ENCODE measurements around the gene ABCA7. TPM values are rescaled to one million over a fixed set of nuclear protein-coding genes. Genes with fewer than 3 reads are reported as not detected.

Gene ABCA7
- total RNA-seq, 1 donor from 2014 or later, result 16.3 TPM

DNA sequence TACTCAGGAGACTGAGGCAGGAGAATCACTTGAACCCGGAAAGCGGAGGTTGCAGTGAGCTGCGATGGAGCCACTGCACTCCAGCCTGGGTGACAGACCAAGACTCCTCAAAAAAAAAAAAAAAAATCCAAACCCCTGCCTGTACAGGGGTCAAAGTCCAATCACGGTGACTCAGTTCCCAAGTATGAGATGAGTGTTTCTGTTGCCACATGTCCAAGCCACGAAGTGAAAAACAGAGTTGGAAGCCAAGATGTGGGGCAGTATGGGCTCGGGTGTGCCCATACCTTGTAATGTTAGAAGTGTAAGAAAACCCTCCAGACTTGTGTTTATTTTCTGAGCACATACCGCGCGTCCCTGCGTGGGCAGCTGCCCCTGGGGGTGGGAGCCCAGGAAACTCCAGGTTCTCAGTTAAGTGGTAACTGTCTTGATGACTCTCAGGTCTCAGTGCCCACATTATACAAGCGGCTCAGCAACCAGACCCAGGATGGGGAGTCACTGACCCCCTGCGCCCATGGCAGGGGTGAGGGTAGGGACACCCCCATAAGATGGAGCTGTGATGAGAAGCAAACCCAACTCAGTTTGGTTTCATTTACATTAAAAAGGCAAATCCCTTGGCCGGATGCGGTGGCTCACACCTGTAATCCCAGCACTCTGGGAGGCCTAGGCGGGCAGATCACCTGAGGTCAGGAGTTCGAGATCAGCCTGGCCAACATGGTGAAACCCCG, 62.7 kb downstream of the ABCA7 start:
- peak overlapping the region; percentile 98 for H3K27ac Mint-ChIP-seq (ENCODE audit: unreplicated experiment)
- peaks cover 10% of the 10 kb centered on the region for H3K27me3 Mint-ChIP-seq (ENCODE audit: unreplicated experiment)
- TF ChIP-seq, protein P1, sequence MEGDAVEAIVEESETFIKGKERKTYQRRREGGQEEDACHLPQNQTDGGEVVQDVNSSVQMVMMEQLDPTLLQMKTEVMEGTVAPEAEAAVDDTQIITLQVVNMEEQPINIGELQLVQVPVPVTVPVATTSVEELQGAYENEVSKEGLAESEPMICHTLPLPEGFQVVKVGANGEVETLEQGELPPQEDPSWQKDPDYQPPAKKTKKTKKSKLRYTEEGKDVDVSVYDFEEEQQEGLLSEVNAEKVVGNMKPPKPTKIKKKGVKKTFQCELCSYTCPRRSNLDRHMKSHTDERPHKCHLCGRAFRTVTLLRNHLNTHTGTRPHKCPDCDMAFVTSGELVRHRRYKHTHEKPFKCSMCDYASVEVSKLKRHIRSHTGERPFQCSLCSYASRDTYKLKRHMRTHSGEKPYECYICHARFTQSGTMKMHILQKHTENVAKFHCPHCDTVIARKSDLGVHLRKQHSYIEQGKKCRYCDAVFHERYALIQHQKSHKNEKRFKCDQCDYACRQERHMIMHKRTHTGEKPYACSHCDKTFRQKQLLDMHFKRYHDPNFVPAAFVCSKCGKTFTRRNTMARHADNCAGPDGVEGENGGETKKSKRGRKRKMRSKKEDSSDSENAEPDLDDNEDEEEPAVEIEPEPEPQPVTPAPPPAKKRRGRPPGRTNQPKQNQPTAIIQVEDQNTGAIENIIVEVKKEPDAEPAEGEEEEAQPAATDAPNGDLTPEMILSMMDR (IDR thresholded peaks at IDR 0.05; ENCODE audit: unreplicated experiment), result no peak
- no peak for DNase-seq (ENCODE audit: low spot score)
- H3K36me3 Mint-ChIP-seq (ENCODE audit: low read depth, unreplicated experiment), result peaks cover 4% of the 10 kb centered on the region
- H3K4me3 Mint-ChIP-seq (ENCODE audit: unreplicated experiment), result peak overlapping the region; percentile 74
- H3K4me1 Mint-ChIP-seq (ENCODE audit: unreplicated experiment), result peaks cover 11% of the 10 kb centered on the region
- no peaks in the 10 kb centered on the region for H3K9me3 Mint-ChIP-seq (ENCODE audit: unreplicated experiment)

DNA sequence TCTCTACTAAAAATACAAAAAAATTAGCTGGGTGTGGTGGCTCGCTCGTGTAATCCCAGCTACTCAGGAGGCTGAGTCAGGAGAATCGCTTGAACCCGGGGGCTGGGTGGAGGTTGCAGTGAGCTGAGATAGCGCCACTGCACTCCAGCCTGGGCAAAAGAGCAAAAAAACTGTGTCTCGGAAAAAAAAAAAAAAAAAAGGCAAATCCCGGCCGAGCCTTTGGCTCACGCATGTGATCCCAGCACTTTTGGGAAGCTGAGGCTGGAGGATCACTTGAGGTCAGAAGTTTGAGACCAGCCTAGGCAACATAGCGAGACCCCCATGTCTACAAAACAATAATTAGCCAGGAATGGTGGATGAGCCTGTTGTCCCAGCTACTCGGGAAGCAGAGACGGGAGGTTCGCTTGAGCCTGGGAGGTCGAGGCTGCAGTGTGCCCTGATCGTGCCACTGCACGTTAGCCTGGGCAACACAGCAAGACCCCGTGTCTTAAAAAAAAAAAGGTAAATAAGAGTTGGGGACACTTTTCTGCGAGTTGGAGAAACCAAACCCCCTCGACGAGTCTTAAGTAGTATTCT, 63.3 kb downstream of the ABCA7 start:
- no peaks in the 10 kb centered on the region for H3K9me3 Mint-ChIP-seq (ENCODE audit: unreplicated experiment)
- peak overlapping the region; percentile 74 for H3K4me3 Mint-ChIP-seq (ENCODE audit: unreplicated experiment)
- DNase-seq (ENCODE audit: low spot score), result no peak
- peaks cover 6% of the 10 kb centered on the region for H3K27me3 Mint-ChIP-seq (ENCODE audit: unreplicated experiment)
- H3K36me3 Mint-ChIP-seq (ENCODE audit: low read depth, unreplicated experiment), result peaks cover 4% of the 10 kb centered on the region
- TF ChIP-seq, protein P1 (IDR thresholded peaks at IDR 0.05; ENCODE audit: unreplicated experiment), result no peak
- H3K4me1 Mint-ChIP-seq (ENCODE audit: unreplicated experiment), result peaks cover 11% of the 10 kb centered on the region
- H3K27ac Mint-ChIP-seq (ENCODE audit: unreplicated experiment), result peak overlapping the region; percentile 72

DNA sequence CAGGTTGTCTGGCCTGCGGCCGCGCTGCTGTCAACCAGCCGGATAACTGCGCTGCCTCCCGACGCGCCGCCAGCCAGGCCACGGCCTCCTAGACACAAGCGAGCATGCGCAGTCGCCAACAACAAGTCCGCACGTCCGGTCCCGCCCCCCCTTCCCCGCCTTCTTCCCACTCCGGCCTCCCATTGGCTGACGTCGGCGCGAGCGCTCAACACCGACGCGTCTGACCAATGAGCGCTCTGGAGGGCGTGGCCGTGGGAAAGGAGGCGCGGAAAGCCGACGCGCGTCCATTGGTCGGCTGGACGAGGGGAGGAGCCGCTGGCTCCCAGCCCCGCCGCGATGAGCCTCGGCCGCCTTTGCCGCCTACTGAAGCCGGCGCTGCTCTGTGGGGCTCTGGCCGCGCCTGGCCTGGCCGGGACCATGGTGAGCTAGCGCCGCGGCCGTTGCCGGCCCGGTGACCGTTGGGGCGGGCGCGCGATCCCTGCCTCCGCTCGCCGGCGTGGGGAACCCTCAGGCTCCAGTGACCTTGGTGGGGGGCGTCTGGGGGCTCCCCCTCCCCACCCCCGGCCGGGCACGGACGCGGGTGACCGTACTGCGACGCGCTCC, 63.9 kb downstream of the ABCA7 start, which contains the start of gene GPX4:
Gene GPX4 (plus strand): TSS at position 287 of the 603 bp plus-strand sequence. CDS start 50 bp downstream, at position 337.
- DNase-seq (ENCODE audit: low spot score), result peak; percentile 97
- TF ChIP-seq, protein P1 (IDR thresholded peaks at IDR 0.05; ENCODE audit: unreplicated experiment), result no peak
- H3K36me3 Mint-ChIP-seq (ENCODE audit: low read depth, unreplicated experiment), result peaks cover 4% of the 10 kb centered on the region
- peaks cover 6% of the 10 kb centered on the region for H3K27me3 Mint-ChIP-seq (ENCODE audit: unreplicated experiment)
- peaks cover 11% of the 10 kb centered on the region for H3K4me1 Mint-ChIP-seq (ENCODE audit: unreplicated experiment)
- H3K9me3 Mint-ChIP-seq (ENCODE audit: unreplicated experiment), result no peaks in the 10 kb centered on the region
- peak within 1 kb of the TSS; percentile 98 for H3K27ac Mint-ChIP-seq (ENCODE audit: unreplicated experiment)
- H3K4me3 Mint-ChIP-seq (ENCODE audit: unreplicated experiment), result peak within 1 kb of the TSS; percentile 86

DNA sequence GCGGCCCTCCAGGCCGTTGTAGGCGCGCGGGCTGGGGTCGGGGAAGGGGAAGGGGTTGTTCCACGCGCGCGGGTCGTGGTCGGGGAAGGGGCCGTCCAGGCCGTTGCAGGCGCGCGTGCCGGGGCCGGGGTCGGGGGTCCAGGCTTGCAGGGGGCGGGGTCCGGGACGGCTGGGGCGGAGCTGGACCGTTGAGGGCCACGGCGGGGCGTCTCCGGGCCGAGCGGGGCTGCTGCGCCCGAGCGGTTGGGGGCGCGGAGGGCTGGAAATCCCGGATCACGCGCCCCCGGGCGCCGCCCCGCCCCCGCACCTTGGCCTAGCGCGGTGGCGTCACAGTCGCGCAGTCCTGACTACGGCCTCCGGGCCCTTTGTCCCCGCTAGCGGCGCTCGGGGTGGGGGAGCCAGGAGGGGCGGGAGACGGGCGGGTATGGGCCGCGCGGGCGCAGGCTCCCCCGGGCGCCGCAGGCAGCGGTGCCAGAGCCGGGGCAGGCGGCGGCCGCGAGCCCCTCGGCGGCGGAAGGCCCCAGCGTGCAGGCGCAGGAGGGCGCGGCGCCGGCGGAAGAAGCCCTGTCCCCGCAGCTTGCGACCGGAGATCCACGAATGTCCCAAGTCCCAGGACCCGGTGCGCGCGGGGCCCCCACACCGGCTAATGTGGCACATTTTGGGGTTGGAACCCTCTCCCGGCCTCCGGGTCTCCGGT, 64.6 kb downstream of the ABCA7 start:
- peak; percentile 64 for DNase-seq (ENCODE audit: low spot score)
- TF ChIP-seq, protein P1 (IDR thresholded peaks at IDR 0.05; ENCODE audit: unreplicated experiment), result no peak
- H3K4me1 Mint-ChIP-seq (ENCODE audit: unreplicated experiment), result peaks cover 11% of the 10 kb centered on the region
- H3K9me3 Mint-ChIP-seq (ENCODE audit: unreplicated experiment), result no peaks in the 10 kb centered on the region
- H3K27me3 Mint-ChIP-seq (ENCODE audit: unreplicated experiment), result peaks cover 5% of the 10 kb centered on the region
- H3K4me3 Mint-ChIP-seq (ENCODE audit: unreplicated experiment), result peak overlapping the region; percentile 86
- H3K36me3 Mint-ChIP-seq (ENCODE audit: low read depth, unreplicated experiment), result peaks cover 4% of the 10 kb centered on the region
- no peak overlapping the region for H3K27ac Mint-ChIP-seq (ENCODE audit: unreplicated experiment)

Measured in endothelial cell (in vitro differentiated cells).